Endodermal cell (in vitro differentiated cells): ENCODE measurements around the gene BORCS6. TPM values are rescaled to one million over a fixed set of nuclear protein-coding genes. Genes with fewer than 3 reads are reported as not detected.

Experiments
- DNase-seq: peaks from one replicate; pipeline ENCODE4 v3.0.0-alpha.2; 2017
- H3K27ac ChIP-seq: 2 replicates; pipeline ENCODE4 v1.5.1; 2013; ENCODE audit warnings: mild to moderate bottlenecking, low read depth, low read length, moderate library complexity
- H3K27me3 ChIP-seq: 2 replicates; pipeline ENCODE4 v1.6.1; 2013; ENCODE audit warnings: mild to moderate bottlenecking, low read length, moderate library complexity; ENCODE audit not compliant: insufficient read depth, control insufficient read depth, poor library complexity, severe bottlenecking
- H3K36me3 ChIP-seq: 2 replicates; pipeline ENCODE4 v1.7.0; 2013; ENCODE audit warnings: mild to moderate bottlenecking, low read length, moderate library complexity; ENCODE audit not compliant: control insufficient read depth, insufficient read depth
- H3K4me1 ChIP-seq: one replicate; pipeline ENCODE4 v1.7.0; 2013; ENCODE audit warnings: low read length; ENCODE audit not compliant: control insufficient read depth, insufficient read depth
- H3K4me3 ChIP-seq: 2 replicates; pipeline ENCODE4 v1.5.1; 2013; ENCODE audit warnings: mild to moderate bottlenecking, low read length, moderate library complexity
- H3K9ac ChIP-seq: 2 replicates; pipeline ENCODE4 v1.6.1; 2013; ENCODE audit warnings: mild to moderate bottlenecking, low read length, moderate library complexity; ENCODE audit not compliant: poor library complexity, severe bottlenecking; ENCODE audit errors: extremely low read depth
- H3K9me3 ChIP-seq: 2 replicates; pipeline ENCODE4 v1.6.1; 2013; ENCODE audit warnings: mild to moderate bottlenecking, low read length, moderate library complexity; ENCODE audit not compliant: control insufficient read depth
- H3K27ac Mint-ChIP-seq: 2 replicates; pipeline ENCODE4 v1.8.0; 2020; ENCODE audit warnings: mixed read lengths
- H3K27me3 Mint-ChIP-seq: 2 replicates; pipeline ENCODE4 v1.8.0; 2021; ENCODE audit warnings: mild to moderate bottlenecking, mixed read lengths; ENCODE audit not compliant: insufficient read depth
- H3K36me3 Mint-ChIP-seq: 2 replicates; pipeline ENCODE4 v1.8.0; 2020; ENCODE audit warnings: low read depth, mixed read lengths
- H3K4me1 Mint-ChIP-seq: 2 replicates; pipeline ENCODE4 v1.8.0; 2020; ENCODE audit warnings: mixed read lengths
- H3K4me3 Mint-ChIP-seq: 2 replicates; pipeline ENCODE4 v1.8.0; 2020; ENCODE audit warnings: mild to moderate bottlenecking, moderate library complexity, mixed read lengths
- H3K9me3 Mint-ChIP-seq: 2 replicates; pipeline ENCODE4 v1.8.0; 2020; ENCODE audit warnings: mild to moderate bottlenecking, mixed read lengths
- WGBS, 2 experiments: methylation state at CpG; one replicate each; pipeline versions ENCODE4 v1.1.5 to v1.1.7; 2013; ENCODE audit warnings: missing lambda C conversion rate in 2 of 2, mixed read lengths in 1 of 2; ENCODE audit not compliant: insufficient coverage in 1 of 2, insufficient read length in 1 of 2; 5-methylcytosine and 5-hydroxymethylcytosine counted together
- total RNA-seq, 2 donors: library from RNA; stranded (reverse); fragmentation: NEBNext Ultra II Directional in 1 of 2; extraction: Animal tissue kit (Norgen Biotek cat#: 25700) in 1 of 2; gene quantifications; 2 replicates in 1 of 2; 3 replicates in 1 of 2; pipeline ENCODE4 v1.2.1, GENCODE V29; 2021
- TF ChIP-seq, protein P1 (sequence below): fragments of 200-600 bp; sonication (generic); conservative IDR thresholded peaks from 2 replicates; pipeline ENCODE4 v1.5.0; 2021; ENCODE audit warnings: antibody characterized with exemption, mild to moderate bottlenecking

The BORCS6 gene
- total RNA-seq, 2 donors from 2014 or later, result 4.1 to 5.5 TPM

DNA sequence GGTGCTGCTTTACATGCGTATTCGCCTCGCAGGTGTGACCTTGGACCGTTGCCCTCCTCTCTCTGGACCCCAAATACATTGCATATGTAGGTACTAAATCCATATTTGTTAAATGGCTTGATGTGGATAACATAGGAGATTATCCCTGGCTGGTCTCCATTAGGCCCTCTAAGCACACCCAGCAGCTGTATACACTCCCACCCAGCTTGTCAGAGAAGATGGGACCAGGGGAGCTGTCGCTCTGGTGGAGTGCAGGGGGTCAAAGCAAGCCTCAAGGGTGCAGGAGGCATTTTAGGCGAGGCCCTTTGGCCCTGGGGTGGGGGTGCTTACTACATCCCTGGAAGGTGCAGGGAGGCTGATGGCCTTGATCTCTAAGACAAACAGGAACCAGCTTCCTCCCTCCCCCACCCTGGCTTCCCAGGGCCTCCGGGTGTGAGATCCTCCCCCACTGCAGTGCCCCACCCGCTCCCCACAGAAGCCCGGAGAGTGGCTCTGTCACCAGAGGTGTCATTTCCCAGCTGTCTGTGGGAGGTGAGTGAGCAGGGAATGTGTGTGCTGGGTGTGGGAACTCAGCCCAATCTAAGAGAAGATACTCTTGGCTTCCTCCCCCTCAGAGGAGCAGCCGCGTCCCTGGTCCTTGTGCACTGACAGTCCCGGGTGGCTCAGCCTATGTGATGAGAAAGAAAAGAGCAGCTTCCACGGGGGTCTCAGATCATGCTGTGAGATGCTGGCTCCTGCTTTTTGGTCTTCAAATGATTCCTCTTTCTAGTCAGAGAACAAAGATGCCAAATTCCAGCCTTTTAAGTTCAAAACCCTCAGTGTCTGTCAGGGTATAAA, 25.8 kb downstream of the BORCS6 start:
- no peaks in the 10 kb centered on the region for H3K9me3 Mint-ChIP-seq
- peak overlapping the region; percentile 98 for H3K27ac Mint-ChIP-seq
- peaks cover 42% of the 10 kb centered on the region for H3K4me1 Mint-ChIP-seq
- H3K36me3 Mint-ChIP-seq, result peaks cover 28% of the 10 kb centered on the region
- no peaks in the 10 kb centered on the region for H3K27me3 ChIP-seq
- H3K27ac ChIP-seq, result peak overlapping the region; percentile 91
- 22 to 29% methylated on average over 4 to 11 of the region's 13 CpGs for WGBS, 2 experiments
- peaks cover 15% of the 10 kb centered on the region for H3K4me1 ChIP-seq
- TF ChIP-seq, protein P1, sequence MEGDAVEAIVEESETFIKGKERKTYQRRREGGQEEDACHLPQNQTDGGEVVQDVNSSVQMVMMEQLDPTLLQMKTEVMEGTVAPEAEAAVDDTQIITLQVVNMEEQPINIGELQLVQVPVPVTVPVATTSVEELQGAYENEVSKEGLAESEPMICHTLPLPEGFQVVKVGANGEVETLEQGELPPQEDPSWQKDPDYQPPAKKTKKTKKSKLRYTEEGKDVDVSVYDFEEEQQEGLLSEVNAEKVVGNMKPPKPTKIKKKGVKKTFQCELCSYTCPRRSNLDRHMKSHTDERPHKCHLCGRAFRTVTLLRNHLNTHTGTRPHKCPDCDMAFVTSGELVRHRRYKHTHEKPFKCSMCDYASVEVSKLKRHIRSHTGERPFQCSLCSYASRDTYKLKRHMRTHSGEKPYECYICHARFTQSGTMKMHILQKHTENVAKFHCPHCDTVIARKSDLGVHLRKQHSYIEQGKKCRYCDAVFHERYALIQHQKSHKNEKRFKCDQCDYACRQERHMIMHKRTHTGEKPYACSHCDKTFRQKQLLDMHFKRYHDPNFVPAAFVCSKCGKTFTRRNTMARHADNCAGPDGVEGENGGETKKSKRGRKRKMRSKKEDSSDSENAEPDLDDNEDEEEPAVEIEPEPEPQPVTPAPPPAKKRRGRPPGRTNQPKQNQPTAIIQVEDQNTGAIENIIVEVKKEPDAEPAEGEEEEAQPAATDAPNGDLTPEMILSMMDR, result no peak
- no peaks in the 10 kb centered on the region for H3K9me3 ChIP-seq
- no peaks in the 10 kb centered on the region for H3K27me3 Mint-ChIP-seq
- H3K4me3 ChIP-seq, result peak overlapping the region; percentile 78
- H3K36me3 ChIP-seq, result peaks cover 21% of the 10 kb centered on the region
- peak overlapping the region; percentile 77 for H3K4me3 Mint-ChIP-seq
- DNase-seq, result peak; percentile 91
- H3K9ac ChIP-seq, result no peak overlapping the region

DNA sequence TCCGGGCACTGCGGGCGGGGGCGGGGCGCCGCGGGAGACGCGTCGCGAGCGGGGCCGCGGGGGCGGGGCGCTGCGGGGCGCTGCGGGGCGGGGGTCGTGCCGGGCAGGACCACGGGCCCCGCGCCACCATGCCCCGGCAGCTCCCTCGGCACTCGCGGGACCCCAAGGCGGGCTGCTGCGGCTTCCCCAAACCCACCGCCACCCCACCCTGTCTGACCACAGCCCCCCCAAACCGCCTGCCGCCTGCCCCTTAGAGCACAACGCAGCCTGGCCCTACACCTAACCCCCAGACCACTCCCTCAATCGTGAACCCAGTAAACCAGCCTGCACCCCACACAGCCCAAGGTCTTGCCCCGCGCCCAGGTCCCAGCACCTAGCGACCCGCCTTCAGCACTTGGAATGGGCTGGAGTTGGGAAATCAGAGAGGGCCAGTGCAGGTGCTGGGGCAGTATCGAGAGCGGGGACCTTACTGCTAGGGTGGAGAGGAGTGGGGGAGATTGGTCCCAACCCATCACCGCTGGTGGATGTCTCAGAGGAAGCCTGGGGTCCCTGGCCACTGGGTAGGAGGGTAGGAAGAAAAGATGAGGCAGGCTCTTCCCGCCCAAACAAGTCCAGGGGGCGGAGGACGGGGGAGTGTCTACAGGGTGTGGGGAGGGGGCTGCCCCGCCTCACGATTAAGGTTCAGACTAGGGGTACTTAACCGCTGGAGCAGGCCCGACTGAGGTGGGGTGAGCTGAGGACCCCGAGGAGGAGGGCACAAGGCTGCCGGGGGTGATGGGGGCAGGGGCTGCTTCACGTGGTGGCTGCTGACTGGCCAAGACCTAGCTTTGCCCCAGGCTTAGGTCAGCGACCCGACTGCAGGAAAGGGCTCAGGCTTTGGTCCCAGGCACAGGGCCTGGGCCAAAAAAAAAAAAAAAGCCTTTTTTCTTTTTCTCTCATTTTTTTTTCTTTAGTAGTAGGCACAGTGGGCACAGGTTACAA, 26.7 kb downstream of the BORCS6 start:
- H3K9ac ChIP-seq, result peak overlapping the region; percentile 81
- Mint-ChIP-seq H3K27ac (peak overlapping the region; percentile 98), H3K4me1 (peaks cover 42% of the 10 kb centered on the region), H3K9me3 (no peaks in the 10 kb centered on the region), H3K36me3 (peaks cover 31% of the 10 kb centered on the region), H3K27me3 (no peaks in the 10 kb centered on the region), H3K4me3 (peak overlapping the region; percentile 77)
- H3K9me3 ChIP-seq, result no peaks in the 10 kb centered on the region
- WGBS, 2 experiments, result 4 to 19% methylated on average over 7 to 55 of the region's 55 CpGs
- peaks cover 15% of the 10 kb centered on the region for H3K4me1 ChIP-seq
- TF ChIP-seq, protein P1, result no peak
- H3K27ac ChIP-seq, result peak overlapping the region; percentile 91
- H3K27me3 ChIP-seq, result no peaks in the 10 kb centered on the region
- peak; percentile 93 for DNase-seq
- peak overlapping the region; percentile 78 for H3K4me3 ChIP-seq
- H3K36me3 ChIP-seq, result peaks cover 27% of the 10 kb centered on the region

DNA sequence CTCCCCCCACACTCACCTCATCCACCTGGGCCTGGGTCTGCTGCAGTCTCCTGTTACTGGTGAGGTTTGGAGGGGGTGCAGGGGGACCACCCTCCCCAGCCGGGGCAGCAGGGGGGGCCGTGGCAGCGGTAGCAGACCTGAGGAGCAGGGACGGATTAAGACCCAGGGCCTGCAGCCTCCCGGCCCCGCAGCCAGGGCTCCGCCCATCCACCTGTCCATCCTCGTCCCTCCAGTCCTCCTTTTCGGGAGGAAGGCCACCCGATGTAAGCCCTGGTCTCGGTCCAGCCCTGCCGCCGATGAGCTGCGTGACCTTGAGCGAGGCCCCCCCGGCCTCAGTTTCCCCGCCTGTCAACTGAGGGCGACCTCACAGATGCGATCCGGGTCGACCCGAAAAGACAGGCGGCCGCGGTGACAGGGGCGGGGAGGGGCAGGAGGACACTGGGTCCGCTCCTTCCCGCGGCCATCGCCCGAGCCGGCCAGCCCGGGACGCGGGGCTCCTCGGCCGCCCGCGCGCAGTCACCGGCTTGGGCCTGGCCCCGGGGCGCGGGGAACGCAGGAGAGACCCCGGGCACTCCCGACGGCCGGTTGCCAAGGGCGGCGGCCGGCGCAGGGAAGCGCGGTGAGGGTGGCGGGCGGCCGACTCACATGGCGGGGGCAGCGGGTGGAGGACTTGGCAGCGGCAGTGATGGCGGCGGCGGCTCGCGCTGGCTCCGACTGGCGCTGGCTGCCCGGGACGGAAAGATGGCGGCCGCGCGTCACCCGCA, 27.6 kb downstream of the BORCS6 start, which contains the start of gene VAMP2:
Gene VAMP2 (minus strand): TSS at position 716 of the 764 bp plus-strand sequence. CDS start 69 bp downstream, at position 647.
- peaks cover 27% of the 10 kb centered on the region for H3K36me3 ChIP-seq
- peak within 1 kb of the TSS; percentile 91 for H3K27ac ChIP-seq
- Mint-ChIP-seq H3K27me3 (no peaks in the 10 kb centered on the region), H3K27ac (peak within 1 kb of the TSS; percentile 98), H3K9me3 (no peaks in the 10 kb centered on the region), H3K4me3 (peak within 1 kb of the TSS; percentile 77), H3K36me3 (peaks cover 31% of the 10 kb centered on the region), H3K4me1 (peaks cover 39% of the 10 kb centered on the region)
- peak within 1 kb of the TSS; percentile 93 for H3K4me3 ChIP-seq
- no peaks in the 10 kb centered on the region for H3K9me3 ChIP-seq
- H3K9ac ChIP-seq, result peak within 1 kb of the TSS; percentile 81
- peak; percentile 91 for DNase-seq
- TF ChIP-seq, protein P1, result peak; percentile 7
- peaks cover 15% of the 10 kb centered on the region for H3K4me1 ChIP-seq
- 0% methylated on average over 11 to 75 of the region's 75 CpGs for WGBS, 2 experiments
- H3K27me3 ChIP-seq, result no peaks in the 10 kb centered on the region
